GM12878 (cell line): ENCODE results near the gene HK2. TPM values are rescaled to one million over a fixed set of nuclear protein-coding genes. Genes with fewer than 3 reads are reported as not detected.
A peak's percentile ranks its signal among the peaks of the same experiment; 100 is the strongest.
"Not testable (repeated sequence)": the region's sequence is repeated elsewhere in the genome, so short reads cannot be mapped to it uniquely, and the experiment has no call there.

ENCODE experiments used
- ATAC-seq: fragments of 200-7000 bp; cut with Tn5 transposase; 3 replicates; pipeline ENCODE4 v1.9.1; 2020; ENCODE audit warnings: mild to moderate bottlenecking, moderate library complexity
- BruUV-seq: library from RNA; stranded (reverse); fragments of 400-500 nt; replicated peaks from 2 replicates; lab custom pipeline; 2021; lab: Mats Ljungman, UMichigan
- CTCF ChIA-PET: fragments of 300-600 bp; sonication (Branson Sonifier 250); formaldehyde crosslinking; extraction: SDS; loops from one replicate; lab custom pipeline; 2021; ENCODE audit warnings: inconsistent platforms; lab: Yijun Ruan, JAX
- POLR2A ChIA-PET: fragments of 350-600 bp; formaldehyde crosslinking; extraction: SDS; loops from one replicate; lab custom pipeline; 2021; ENCODE audit warnings: inconsistent platforms; lab: Charles Lee
- RAD21 ChIA-PET: fragments of 300-600 bp; sonication (Branson Sonifier 250); formaldehyde crosslinking; loops from one replicate; lab custom pipeline; 2023; ENCODE audit warnings: antibody characterized with exemption; ENCODE audit not compliant: unreplicated experiment; lab: Charles Lee
- SMC1A ChIA-PET: fragments of 300-600 bp; sonication (Branson Sonifier 250); formaldehyde crosslinking; loops from one replicate; lab custom pipeline; 2023; ENCODE audit not compliant: unreplicated experiment, uncharacterized antibody; lab: Charles Lee
- DNase-seq: peaks from one replicate; pipeline ENCODE4 v3.0.0-alpha.2; 2011; ENCODE audit warnings: low read depth, low spot score
- FAIRE-seq: peaks from 3 replicates; lab custom pipeline; 2011; peaks lifted over from hg19 to GRCh38; lab: Jason Lieb, UNC
- H2AFZ ChIP-seq: 2 replicates; pipeline ENCODE4 v1.6.0; 2011; ENCODE audit warnings: low read depth, low read length, control low read depth; ENCODE audit not compliant: control insufficient read depth
- H3K27ac ChIP-seq: 2 replicates; pipeline ENCODE4 v1.5.1; 2011; ENCODE audit warnings: control low read depth; ENCODE audit not compliant: control insufficient read depth, insufficient read depth
- H3K27me3 ChIP-seq, 2 experiments: replicated peaks in 1 of 2; 2 replicates each; pipeline versions ENCODE4 v1.6.0 to v1.6.1; 2011; ENCODE audit warnings: low read length in 1 of 2; ENCODE audit not compliant: control insufficient read depth in 2 of 2, insufficient read depth in 2 of 2
- H3K36me3 ChIP-seq, 2 experiments: 2 replicates each; pipeline ENCODE4 v1.5.1; 2011; ENCODE audit warnings: low read length in 1 of 2; ENCODE audit not compliant: control insufficient read depth in 2 of 2, insufficient read depth in 2 of 2
- H3K4me1 ChIP-seq: 2 replicates; pipeline ENCODE4 v1.6.1; 2011; ENCODE audit warnings: mild to moderate bottlenecking, low read length, moderate library complexity, mixed read lengths; ENCODE audit not compliant: control insufficient read depth, insufficient read depth
- H3K4me2 ChIP-seq: 2 replicates; pipeline ENCODE4 v1.6.0; 2011; ENCODE audit warnings: control low read depth; ENCODE audit not compliant: control insufficient read depth, insufficient read depth
- H3K4me3 ChIP-seq: fragments of 200-600 bp; sonication (generic); 2 replicates; pipeline ENCODE4 v1.5.1; 2016
- H3K79me2 ChIP-seq: 2 replicates; pipeline ENCODE4 v1.6.0; 2011; ENCODE audit warnings: low read length; ENCODE audit not compliant: control insufficient read depth, insufficient read depth
- H3K9ac ChIP-seq: 2 replicates; pipeline ENCODE4 v1.8.0; 2011; ENCODE audit warnings: low read length, control low read depth, mixed read lengths; ENCODE audit not compliant: control insufficient read depth, insufficient read depth
- H3K9me3 ChIP-seq: replicated peaks from 3 replicates; pipeline ENCODE4 v1.5.1; 2011; ENCODE audit warnings: mild to moderate bottlenecking, low read length; ENCODE audit not compliant: control insufficient read depth, insufficient read depth
- H4K20me1 ChIP-seq: 2 replicates; pipeline ENCODE4 v1.6.0; 2011; ENCODE audit not compliant: control insufficient read depth, insufficient read depth
- ASH2L ChIP-seq: fragments of 300-600, 200-600 bp; sonication (generic); IDR thresholded peaks from 2 replicates; pipeline ENCODE4 v1.6.1; 2017; ENCODE audit warnings: low read depth, mild to moderate bottlenecking, borderline replicate concordance
- LARP7 ChIP-seq: fragments of 450-650 bp; IDR thresholded peaks from 2 replicates; pipeline ENCODE4 v1.6.1; 2017; ENCODE audit warnings: mild to moderate bottlenecking
- NBN ChIP-seq: fragments of 450-650 bp; IDR thresholded peaks from 2 replicates; pipeline ENCODE4 v1.6.1; 2016
- POLR2AphosphoS5 ChIP-seq: IDR thresholded peaks from 2 replicates; pipeline ENCODE4 v1.6.1; 2011; ENCODE audit warnings: mild to moderate bottlenecking, low read length, inconsistent platforms
- RCOR1 ChIP-seq: conservative IDR thresholded peaks from 2 replicates; pipeline ENCODE4 v1.6.1; 2012; ENCODE audit warnings: low read depth, low read length, improper control_type of control experiment
- WGBS: methylation state at CpG from one replicate; pipeline ENCODE4 v1.1.6; 2016; ENCODE audit warnings: low lambda C conversion rate; ENCODE audit not compliant: insufficient replicate concordance, insufficient coverage; ENCODE audit errors: missing lambda C conversion rate; 5-methylcytosine and 5-hydroxymethylcytosine counted together
- in situ Hi-C: fragments of 300-500 bp; cut with MboI; formaldehyde crosslinking; loops from 9 replicates; pipeline ENCODE4 v1.14.3; 2018; ENCODE audit warnings: mixed read lengths
- intact Hi-C: fragments of 100-400 bp; cut with micrococcal nuclease; formaldehyde crosslinking; loops from one replicate; pipeline ENCODE4 v1.14.2; 2022; ENCODE audit not compliant: unreplicated experiment
- polyA plus RNA-seq, 11 experiments: library from polyadenylated mRNA; depleted of rRNA in 4 of 11; unstranded in 6 of 11; stranded (reverse) in 5 of 11; fragments of >200 nt; fragmentation: Nextera tagmentation in 4 of 11; fragmentation: Illumina TruSeq in 1 of 11; extraction: Ambion mirVana in 4 of 11; extraction: Trizol in 1 of 11; gene quantifications; 1 replicate in 1 of 11; 2 replicates in 10 of 11; pipeline versions ENCODE4 v1.2.1 to v1.2.3, GENCODE V29; 2011 to 2016; ENCODE audit warnings: inconsistent platforms in 2 of 11, missing spikeins in 2 of 11, low read depth in 1 of 11
- total RNA-seq, 4 experiments: library from RNA; depleted of rRNA in 3 of 4; stranded (reverse); fragments of >200 nt in 3 of 4; fragmentation: Illumina TruSeq in 1 of 4; extraction: Trizol in 1 of 4; gene quantifications; 2 replicates each; pipeline versions ENCODE4 v1.2.1 to v1.2.3, GENCODE V29; 2013 to 2021

The HK2 gene
- total and polyA plus RNA-seq, 10 of the 15 experiments (the other 5 are each of a cell fraction or from before 2014, with no cell fraction given): 5.0 to 73.1 (median 20.2) TPM

GRCh38 chr2:74831693-74832530 is 2.0 kb upstream of the HK2 start (continued):
- TF ChIP-seq RCOR1: no peak
- no peak for TF ChIP-seq NBN
- no peak for TF ChIP-seq POLR2AphosphoS5

DNA sequence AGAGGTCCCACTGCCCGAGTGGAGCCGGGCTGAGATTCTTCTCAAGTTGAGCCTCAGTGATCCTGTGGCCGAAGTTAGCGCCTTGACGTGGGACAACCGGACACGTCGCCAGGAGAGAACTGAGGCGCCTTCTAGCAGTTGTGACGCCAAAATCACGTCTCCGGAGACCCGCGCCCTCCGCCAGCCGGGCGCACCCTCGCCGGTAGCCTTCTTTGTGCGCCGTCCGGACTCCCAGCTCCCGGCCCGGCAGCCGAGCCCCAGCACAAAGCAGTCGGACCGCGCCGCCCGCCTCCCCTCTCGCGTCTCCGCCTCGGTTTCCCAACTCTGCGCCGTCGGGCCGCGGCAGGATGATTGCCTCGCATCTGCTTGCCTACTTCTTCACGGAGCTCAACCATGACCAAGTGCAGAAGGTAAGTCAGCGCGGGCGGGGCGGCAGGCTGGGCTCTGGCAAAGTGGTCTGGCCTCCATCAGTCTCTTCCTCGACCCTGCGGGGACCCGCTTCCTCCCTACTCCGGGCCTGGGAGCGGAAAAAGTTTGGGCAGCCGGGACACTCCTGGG is 386 bp downstream of the HK2 start:
- peak; percentile 29 for ATAC-seq
- intact Hi-C loops: loop anchor here (2.0 kb wide), 2 partner anchors 14 to 120 kb away; no protein-coding TSS in a partner anchor
- Histone ChIP-seq H3K9ac (peak overlapping the region; percentile 58), H3K79me2 (peaks cover 52% of the 10 kb centered on the region), H3K27ac (peak overlapping the region; percentile 73), H3K4me1 (peaks cover 11% of the 10 kb centered on the region), H4K20me1 (peaks cover 12% of the 10 kb centered on the region; the same call in 1 of the 2 replicates), H3K4me2 (peak overlapping the region; percentile 36), H2AFZ (peak overlapping the region; percentile 46), H3K4me3 (peak overlapping the region; percentile 76)
- ChIA-PET POLR2A (interaction anchor here (0.6 to 1.6 kb wide), 2 partner anchors 11 to 15 kb away, joined by 3 read pairs; no protein-coding TSS in a partner anchor), CTCF (interaction anchor here (0.7 to 6.1 kb wide), 5 partner anchors 16 to 779 kb away, joined by 3 to 87 read pairs (median 3); no protein-coding TSS in a partner anchor), SMC1A (interaction anchor here (1.7 to 6.1 kb wide), 2 partner anchors 15 to 57 kb away, joined by 4 to 68 read pairs; no protein-coding TSS in a partner anchor), RAD21 (interaction anchor here (6.0 kb wide), 1 partner anchor 15 kb away, joined by 49 read pairs; no protein-coding TSS in a partner anchor)
- in situ Hi-C loops, H3K36me3 ChIP-seq, DNase-seq, H3K9me3 ChIP-seq, FAIRE-seq, H3K27me3 ChIP-seq: not testable (repeated sequence)
- TSS peak; percentile 76 for BruUV-seq
- WGBS: 2% methylated on average over 45 of the region's 51 CpGs
- peak; percentile 25; the same call in 1 of the 2 replicates for TF ChIP-seq ASH2L
- peak; percentile 7; the same call in 1 of the 2 replicates for TF ChIP-seq LARP7
- TF ChIP-seq POLR2AphosphoS5: 0 out of 2 replicates have a peak, but pooled peaks have one; percentile 14
